ENCODE results near the gene MTMR6.

- no peak for TF ChIP-seq RAD21 (IDR thresholded peaks at IDR 0.05; ENCODE audit: low read depth)
- TF ChIP-seq NFIC (IDR thresholded peaks at IDR 0.05), result no peak
These were observed 48.6 kb upstream of the MTMR6 start for GRCh38 chr13:25335856-25336255.
